Neutrophil (primary cell): ENCODE measurements around the gene DST.

Experiments used
- H3K27ac ChIP-seq: fragments of 200-600 bp; sonication (generic); 2 replicates; pipeline ENCODE4 v1.5.1; 2016; ENCODE audit warnings: mild to moderate bottlenecking, moderate library complexity
- H3K27me3 ChIP-seq: fragments of 200-600 bp; sonication (generic); 2 replicates; pipeline ENCODE4 v1.6.0; 2016; ENCODE audit warnings: mild to moderate bottlenecking
- H3K36me3 ChIP-seq: fragments of 200-600 bp; sonication (generic); 2 replicates; pipeline ENCODE4 v1.5.1; 2017
- H3K4me1 ChIP-seq, 2 experiments: fragments of 200-600 bp in 1 of 2; sonication (generic) in 1 of 2; 1 replicate in 1 of 2; 2 replicates in 1 of 2; pipeline versions ENCODE4 v1.5.1 to v1.6.1; 2013 to 2016; ENCODE audit warnings: low read depth in 1 of 2, low read length in 1 of 2, mild to moderate bottlenecking in 1 of 2, moderate library complexity in 1 of 2; ENCODE audit not compliant: control insufficient read depth in 1 of 2, insufficient read depth in 1 of 2
- H3K4me3 ChIP-seq, 2 experiments: fragments of 200-600 bp in 1 of 2; sonication (generic) in 1 of 2; 1 replicate in 1 of 2; 2 replicates in 1 of 2; pipeline ENCODE4 v1.5.1; 2013 to 2016; ENCODE audit warnings: low read depth in 1 of 2, low read length in 1 of 2, mild to moderate bottlenecking in 1 of 2, moderate library complexity in 1 of 2
- H3K9me3 ChIP-seq: fragments of 200-600 bp; sonication (generic); 2 replicates; pipeline ENCODE4 v1.5.1; 2016
- CTCF ChIP-seq: fragments of 200-600 bp; sonication (generic); IDR thresholded peaks from 2 replicates; pipeline ENCODE4 v1.5.1; 2016; ENCODE audit warnings: antibody characterized with exemption

DST gene

GRCh38 chr6:56520218-56520617 lies 122.5 kb downstream of the DST start:
- TF ChIP-seq CTCF = no peak
- no peaks in the 10 kb centered on the region for H3K27me3 ChIP-seq
- no peaks in the 10 kb centered on the region for H3K4me1 ChIP-seq
- no peak overlapping the region for H3K27ac ChIP-seq
- no peaks in the 10 kb centered on the region for H3K36me3 ChIP-seq
- no peaks in the 10 kb centered on the region for H3K9me3 ChIP-seq
- H3K4me3 ChIP-seq = no peak overlapping the region

- Histone ChIP-seq H3K36me3 (no peaks in the 10 kb centered on the region), H3K4me1 (no peaks in the 10 kb centered on the region), H3K4me3 (no peak overlapping the region), H3K27me3 (no peaks in the 10 kb centered on the region), H3K9me3 (no peaks in the 10 kb centered on the region), H3K27ac (no peak overlapping the region)
- TF ChIP-seq CTCF = no peak
Observed at GRCh38 chr6:56518995-56519767, 123.5 kb downstream of the DST start.

GRCh38 chr6:56517155-56517745 lies 125.4 kb downstream of the DST start:
- TF ChIP-seq CTCF = no peak
- no peaks in the 10 kb centered on the region for H3K9me3 ChIP-seq
- no peak overlapping the region for H3K4me3 ChIP-seq
- H3K27ac ChIP-seq = no peak overlapping the region
- no peaks in the 10 kb centered on the region for H3K4me1 ChIP-seq
- H3K27me3 ChIP-seq = no peaks in the 10 kb centered on the region
- no peaks in the 10 kb centered on the region for H3K36me3 ChIP-seq

GRCh38 chr6:56516003-56516402 lies 126.7 kb downstream of the DST start:
- TF ChIP-seq CTCF = no peak
- Histone ChIP-seq H3K4me1 (no peaks in the 10 kb centered on the region), H3K9me3 (no peaks in the 10 kb centered on the region), H3K36me3 (no peaks in the 10 kb centered on the region), H3K27ac (no peak overlapping the region), H3K27me3 (no peaks in the 10 kb centered on the region), H3K4me3 (no peak overlapping the region)

GRCh38 chr6:56515081-56515905 lies 127.4 kb downstream of the DST start:
- Histone ChIP-seq H3K4me1 (no peaks in the 10 kb centered on the region), H3K4me3 (no peak overlapping the region), H3K27ac (no peak overlapping the region), H3K9me3 (no peaks in the 10 kb centered on the region), H3K27me3 (no peaks in the 10 kb centered on the region), H3K36me3 (no peaks in the 10 kb centered on the region)
- no peak for TF ChIP-seq CTCF
